Ammon's horn (tissue), 1 donor: ENCODE results near the gene SYT3.

Source experiments
- DNase-seq: peaks from one replicate; pipeline ENCODE4 v3.0.0-alpha.2; 2016; ENCODE audit warnings: low spot score

SYT3 gene

GRCh38 chr19:50661766-50662650 lies 22.3 kb upstream of the SYT3 start:
- DNase-seq: no peak

DNA sequence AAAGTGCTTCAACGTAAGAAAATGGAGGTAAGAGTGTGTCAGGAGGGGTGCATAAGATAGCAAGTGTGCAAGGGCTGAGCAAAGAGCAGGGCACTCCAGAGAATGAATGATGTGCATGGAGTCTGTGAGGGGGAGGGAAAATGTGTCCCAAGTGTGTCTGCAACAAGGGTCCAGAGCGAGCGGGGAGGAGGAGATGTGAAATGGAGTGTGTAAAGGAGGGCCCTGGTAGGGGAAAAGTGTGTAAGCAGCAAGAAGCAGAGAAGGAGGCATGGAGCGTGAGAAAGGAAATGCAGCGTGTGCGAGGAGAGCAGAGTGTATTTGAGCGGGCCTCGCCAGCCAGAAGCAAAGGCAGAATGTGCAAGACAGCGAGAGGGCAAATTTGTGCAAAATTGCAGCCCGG lies 21.3 kb upstream of the SYT3 start:
- no peak for DNase-seq

- no peak for DNase-seq
Observed at GRCh38 chr19:50660088-50660366, 20.3 kb upstream of the SYT3 start.

- no peak for DNase-seq
Observed at GRCh38 chr19:50659318-50660087, 19.8 kb upstream of the SYT3 start.

DNA sequence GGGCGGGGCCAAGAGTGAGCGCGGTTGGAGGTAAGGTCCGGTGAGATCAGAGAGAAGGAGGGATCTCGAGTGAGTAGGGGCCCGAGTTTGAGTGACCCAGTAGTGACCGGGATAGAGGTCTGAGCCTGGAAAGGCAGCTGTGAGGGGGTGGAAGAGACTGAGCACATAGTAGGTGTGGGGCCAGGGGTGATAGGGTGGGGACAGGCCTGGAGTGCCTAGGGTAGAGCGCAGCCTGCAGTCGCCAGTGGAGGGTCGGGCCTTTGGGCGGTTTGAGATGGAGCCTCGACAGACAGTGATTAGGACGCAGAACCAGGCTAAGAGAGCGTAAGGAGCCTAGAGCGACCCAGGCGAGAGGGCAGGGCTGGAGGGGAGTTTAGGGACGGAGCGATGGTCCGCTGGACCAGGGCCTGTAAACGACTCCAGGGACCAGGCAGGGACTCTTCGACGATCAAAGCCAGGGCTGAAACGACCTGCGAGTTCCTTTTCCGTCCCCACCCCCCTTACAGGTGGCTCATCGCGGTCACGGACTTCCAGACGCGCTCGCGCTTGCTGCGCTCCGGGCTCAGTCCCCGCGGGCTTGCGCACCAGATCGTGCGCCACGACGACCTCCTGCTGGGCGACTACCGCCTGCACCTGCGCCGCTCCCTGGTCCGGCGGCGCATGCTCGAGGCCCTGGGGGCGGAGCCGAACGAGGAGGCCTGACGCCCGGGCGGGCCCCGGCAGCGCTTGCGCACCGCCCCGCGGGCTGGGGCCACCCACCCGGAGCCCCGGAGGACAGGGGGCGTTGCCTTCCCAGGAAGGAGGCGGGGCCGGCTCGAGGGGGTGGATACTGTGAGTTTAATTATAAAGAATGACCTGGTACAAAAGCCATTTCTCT lies 19.0 kb upstream of the SYT3 start:
- peak; percentile 86 for DNase-seq

- DNase-seq: peak; percentile 99
Observed at GRCh38 chr19:50657712-50658440, 18.2 kb upstream of the SYT3 start.

DNA sequence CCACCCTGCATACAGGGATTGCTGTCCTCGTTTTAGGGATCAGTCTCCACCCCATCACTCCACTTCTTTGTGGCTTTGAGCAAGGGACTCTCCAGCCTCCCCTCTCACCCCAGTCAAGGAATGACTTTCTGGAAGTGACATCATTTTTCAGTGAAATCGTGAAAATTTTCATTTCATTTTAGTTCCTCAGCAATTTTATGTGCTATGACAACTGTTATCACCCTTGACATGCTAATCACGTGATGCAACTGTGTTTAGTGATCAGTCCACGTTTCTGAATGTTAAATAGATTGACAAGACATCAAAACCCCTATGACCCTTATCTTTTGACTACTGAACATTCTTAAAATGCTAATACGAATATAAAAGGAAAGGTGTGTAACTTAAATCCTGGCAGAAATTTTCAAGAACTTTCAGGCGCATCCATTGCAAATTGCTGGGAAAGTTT lies 17.6 kb upstream of the SYT3 start:
- DNase-seq: no peak

GRCh38 chr19:50654882-50655281 lies 15.2 kb upstream of the SYT3 start:
- no peak for DNase-seq

GRCh38 chr19:50652722-50653121 lies 13.0 kb upstream of the SYT3 start:
- no peak for DNase-seq

DNA sequence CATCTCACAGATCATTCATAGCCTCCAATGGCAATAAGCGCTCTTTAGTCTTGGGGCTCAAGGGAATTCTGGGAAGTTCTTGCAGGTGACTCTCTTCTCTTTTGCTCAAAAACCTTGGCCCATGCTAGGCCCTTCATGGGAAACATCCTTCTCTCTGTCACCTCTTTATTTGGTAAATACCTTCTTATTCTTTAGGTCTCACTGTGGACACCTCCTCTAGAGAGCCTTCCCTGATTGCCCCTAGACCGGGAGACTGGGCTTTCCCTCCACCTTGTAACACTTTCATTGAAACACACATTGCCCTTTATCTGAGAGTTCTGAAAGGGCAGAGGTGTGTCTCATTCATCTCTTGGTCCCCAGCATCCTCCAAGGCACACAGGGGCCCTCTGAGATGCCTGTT lies 11.5 kb upstream of the SYT3 start:
- DNase-seq: no peak

DNA sequence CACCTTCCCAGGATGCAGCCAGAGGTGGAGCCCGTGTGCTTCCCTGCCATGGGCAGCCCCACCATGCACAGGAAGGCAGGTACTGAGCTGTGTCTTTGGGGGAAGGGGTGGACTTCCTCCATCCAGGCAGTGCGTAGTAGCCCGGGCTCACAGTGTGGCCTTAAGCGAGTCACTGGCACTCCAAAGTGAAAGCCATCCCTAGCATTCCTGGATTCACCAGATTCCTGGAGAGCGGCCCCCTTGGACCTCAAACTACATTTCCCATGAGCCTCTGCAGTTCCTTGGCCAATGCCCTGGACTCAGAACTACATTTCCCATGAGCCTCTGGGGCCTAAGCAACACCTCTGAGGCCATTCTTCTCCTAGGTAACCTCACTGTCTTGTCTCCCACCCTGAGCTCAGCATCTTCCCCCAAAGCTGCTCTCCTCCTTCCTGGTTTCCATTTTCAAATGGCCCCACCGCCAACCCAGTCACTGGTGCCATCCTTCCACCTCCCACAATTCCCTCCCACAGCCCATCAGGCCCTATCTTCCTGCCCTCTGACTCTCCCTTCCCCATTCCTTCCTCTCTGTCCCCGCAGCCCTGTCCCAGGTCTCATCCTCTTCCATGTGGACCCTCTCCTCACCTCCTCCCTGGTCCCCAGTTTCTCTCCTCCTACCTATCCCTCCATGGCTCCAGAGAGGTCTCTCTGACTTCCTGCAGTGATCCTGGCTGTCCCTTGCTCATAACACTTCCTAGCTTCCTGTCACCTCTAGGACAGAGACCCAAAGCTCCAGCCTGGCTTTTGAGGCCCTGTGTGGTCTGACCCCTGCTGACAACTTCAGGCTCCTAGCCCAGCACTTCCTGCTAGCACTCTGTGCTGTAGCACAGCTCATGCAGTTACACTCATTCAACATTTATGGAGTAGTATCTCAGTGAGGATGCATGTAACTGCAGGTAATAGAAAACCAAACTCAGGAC lies 10.0 kb upstream of the SYT3 start, which contains the start of gene C19orf81:
TSS of gene C19orf81 (plus strand) at position 13 of the 959 bp plus-strand sequence. CDS start at position 13, 0 bp downstream.
- peak; percentile 24 for DNase-seq

GRCh38 chr19:50648659-50649058 lies 9.0 kb upstream of the SYT3 start:
- no peak for DNase-seq

- DNase-seq: no peak
Observed at GRCh38 chr19:50647879-50648615, 8.4 kb upstream of the SYT3 start.

DNA sequence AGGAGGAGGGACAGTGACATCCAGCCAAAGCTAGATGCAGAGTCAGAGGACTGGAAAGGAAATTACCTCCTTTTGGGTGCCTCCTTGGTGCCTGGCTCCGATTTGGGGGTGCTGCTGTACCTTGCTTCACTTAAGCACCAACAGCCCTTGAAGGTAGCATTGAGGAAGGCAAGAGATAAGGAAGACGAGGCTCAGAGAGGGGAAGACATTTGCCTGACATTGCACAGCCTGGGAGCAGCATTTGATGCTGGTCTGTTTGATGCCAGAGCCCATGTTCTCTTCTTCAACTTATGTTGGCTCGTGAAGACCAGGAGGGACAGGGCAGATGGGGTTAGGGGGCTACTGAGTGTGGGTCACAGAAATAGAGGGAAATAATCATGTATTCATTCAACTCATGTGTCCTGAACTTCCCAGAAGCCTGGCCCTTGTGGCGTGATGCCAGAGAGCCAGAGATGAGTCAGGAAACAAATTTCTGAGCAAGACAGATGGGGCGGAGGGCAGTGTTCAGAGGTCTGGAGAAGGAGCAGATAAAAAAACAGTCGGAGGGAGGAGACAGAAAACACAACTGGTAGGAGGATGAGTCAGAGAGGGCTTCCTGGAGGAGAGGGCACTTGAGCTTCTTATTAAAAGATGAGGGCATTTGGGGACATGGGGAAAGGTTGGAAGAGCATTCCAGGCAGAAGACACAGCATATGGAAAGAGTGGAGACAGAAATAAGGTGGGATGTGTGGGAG lies 6.6 kb upstream of the SYT3 start:
- no peak for DNase-seq

DNA sequence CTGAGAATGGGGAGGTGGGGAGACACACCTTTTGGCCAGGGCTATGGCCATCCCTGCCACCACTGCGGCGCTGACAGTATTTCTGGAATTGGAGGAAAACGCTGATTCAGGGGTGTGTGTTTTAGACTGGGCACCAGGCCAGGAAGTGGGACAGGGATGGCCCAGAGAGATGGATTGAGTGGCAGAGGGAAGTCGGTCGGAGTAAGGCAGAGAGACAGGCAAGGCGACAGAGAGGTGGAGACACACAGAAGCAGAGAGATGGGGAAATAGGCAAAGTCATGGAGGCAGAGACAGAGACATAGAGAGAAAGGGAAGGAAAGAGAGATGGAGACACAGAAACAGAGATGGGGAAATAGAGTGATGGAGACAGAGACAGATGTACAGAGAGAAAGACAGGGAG lies 5.4 kb upstream of the SYT3 start:
- no peak for DNase-seq

GRCh38 chr19:50644315-50644915 lies 4.7 kb upstream of the SYT3 start:
- DNase-seq: no peak

DNA sequence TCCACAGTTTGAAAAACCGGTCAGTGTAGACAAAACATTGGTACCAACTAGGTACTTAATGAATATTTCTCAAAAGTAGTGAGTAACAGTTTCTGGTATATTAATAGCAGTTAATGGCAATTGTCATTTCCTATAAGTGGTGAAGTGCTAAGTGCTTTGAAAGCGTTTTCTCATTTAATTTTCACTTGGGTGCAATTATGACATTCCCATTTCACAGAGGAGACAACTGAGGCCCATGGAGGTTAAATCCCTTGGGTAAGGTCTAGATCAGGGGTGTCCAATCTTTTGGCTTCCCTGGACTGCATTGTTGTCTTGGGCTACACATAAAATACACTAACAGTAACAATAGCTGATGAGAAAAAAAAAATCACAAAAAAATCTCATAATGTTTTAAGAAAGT lies 687 bp upstream of the SYT3 start:
- no peak for DNase-seq

DNA sequence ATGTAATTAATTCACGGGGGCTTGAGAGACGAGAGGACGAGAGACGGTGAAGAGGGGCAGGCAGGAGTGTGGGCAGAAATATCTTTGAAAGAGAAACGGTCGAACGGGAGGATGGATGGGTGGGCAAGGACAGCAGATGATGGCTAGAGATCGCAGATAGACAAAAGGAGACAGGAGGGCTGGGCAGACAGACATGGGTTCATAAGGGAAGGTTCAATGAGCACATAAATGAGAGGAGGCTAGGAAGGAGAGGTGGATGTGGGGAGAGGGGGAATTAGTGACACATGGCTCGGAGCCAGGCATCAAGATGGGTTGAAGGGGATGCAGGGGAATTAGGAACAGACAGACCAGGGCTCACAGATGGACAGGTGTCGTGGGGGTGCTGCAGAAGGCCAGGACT lies 1.1 kb downstream of the SYT3 start:
- DNase-seq: no peak
